Fibroblast of lung (primary cell): ENCODE results near the gene MTHFD2L. TPM values are rescaled to one million over a fixed set of nuclear protein-coding genes. Genes with fewer than 3 reads are reported as not detected.
A peak's percentile ranks its signal among the peaks of the same experiment; 100 is the strongest.

Source experiments
- DNase-seq, 2 donors: peaks; one replicate each; pipeline versions ENCODE4 v3.0.0 to v3.0.0-alpha.2; 2010; ENCODE audit warnings: low read depth in 2 of 2
- H2AFZ ChIP-seq: 2 replicates; pipeline ENCODE4 v1.5.1; 2012; ENCODE audit warnings: low read length, control low read depth, inconsistent platforms
- H3K27ac ChIP-seq: 2 replicates; pipeline ENCODE4 v1.5.1; 2011; ENCODE audit warnings: low read length, control low read depth; ENCODE audit not compliant: insufficient read depth
- H3K27me3 ChIP-seq: 2 replicates; pipeline ENCODE4 v1.5.1; 2011; ENCODE audit warnings: mild to moderate bottlenecking, low read length; ENCODE audit not compliant: control insufficient read depth, insufficient read depth
- H3K36me3 ChIP-seq: 2 replicates; pipeline ENCODE4 v1.5.1; 2011; ENCODE audit warnings: low read length; ENCODE audit not compliant: control insufficient read depth, insufficient read depth
- H3K4me1 ChIP-seq: 2 replicates; pipeline ENCODE4 v1.5.1; 2011; ENCODE audit warnings: low read length; ENCODE audit not compliant: control insufficient read depth, insufficient read depth; ENCODE audit errors: extremely low read depth
- H3K4me2 ChIP-seq: 2 replicates; pipeline ENCODE4 v1.5.1; 2011; ENCODE audit warnings: low read length, control low read depth; ENCODE audit not compliant: insufficient read depth; ENCODE audit errors: extremely low read depth
- H3K4me3 ChIP-seq, 4 experiments: fragments of 200-600 bp in 1 of 4; sonication (generic) in 1 of 4; replicated peaks in 1 of 4; 2 replicates each; pipeline ENCODE4 v1.5.1; 2011 to 2016; ENCODE audit warnings: low read length in 4 of 4, low read depth in 3 of 4, mild to moderate bottlenecking in 3 of 4, control low read depth in 2 of 4, inconsistent platforms in 1 of 4, mixed read lengths in 1 of 4; ENCODE audit not compliant: insufficient read depth in 1 of 4; ENCODE audit errors: control extremely low read depth in 1 of 4
- H3K79me2 ChIP-seq: 2 replicates; pipeline ENCODE4 v1.5.1; 2012; ENCODE audit warnings: mild to moderate bottlenecking, low read length, inconsistent platforms; ENCODE audit not compliant: control insufficient read depth, insufficient read depth
- H3K9ac ChIP-seq: 2 replicates; pipeline ENCODE4 v1.5.1; 2011; ENCODE audit warnings: mild to moderate bottlenecking, low read length, control low read depth; ENCODE audit not compliant: insufficient read depth
- H3K9me3 ChIP-seq: 2 replicates; pipeline ENCODE4 v1.5.1; 2012; ENCODE audit warnings: low read depth, low read length; ENCODE audit not compliant: control insufficient read depth, insufficient read depth
- H4K20me1 ChIP-seq: 2 replicates; pipeline ENCODE4 v1.5.1; 2011; ENCODE audit warnings: low read length; ENCODE audit not compliant: control insufficient read depth, insufficient read depth; ENCODE audit errors: extremely low read depth
- CTCF ChIP-seq, 2 donors: IDR thresholded peaks in 1 of 2; conservative IDR thresholded peaks in 1 of 2; 1 replicate in 1 of 2; 2 replicates in 1 of 2; pipeline ENCODE4 v1.5.1; 2011 to 2012; ENCODE audit warnings: low read length in 2 of 2, control low read depth in 1 of 2, inconsistent platforms in 1 of 2, low read depth in 1 of 2, mild to moderate bottlenecking in 1 of 2
- EZH2 ChIP-seq: IDR thresholded peaks from 2 replicates; pipeline ENCODE4 v1.5.1; 2012; ENCODE audit warnings: low read length, control low read depth, mild to moderate bottlenecking; ENCODE audit errors: missing control alignments
- polyA plus RNA-seq, 2 donors: library from polyadenylated mRNA; depleted of rRNA in 1 of 2; stranded (reverse) in 1 of 2; unstranded in 1 of 2; fragments of >200 nt; gene quantifications; 2 replicates each; pipeline ENCODE4 v1.2.1, GENCODE V29; 2011 to 2012; ENCODE audit warnings: missing spikeins in 1 of 2
- total RNA-seq: library from RNA; depleted of rRNA; stranded (reverse); fragments of >200 nt; gene quantifications from 2 replicates; pipeline ENCODE4 v1.2.1, GENCODE V29; 2014

MTHFD2L gene
- total and polyA plus RNA-seq, 2 donors (not counting 1 experiment from before 2014, with no cell fraction given): 4.4 to 13.0 TPM

DNA sequence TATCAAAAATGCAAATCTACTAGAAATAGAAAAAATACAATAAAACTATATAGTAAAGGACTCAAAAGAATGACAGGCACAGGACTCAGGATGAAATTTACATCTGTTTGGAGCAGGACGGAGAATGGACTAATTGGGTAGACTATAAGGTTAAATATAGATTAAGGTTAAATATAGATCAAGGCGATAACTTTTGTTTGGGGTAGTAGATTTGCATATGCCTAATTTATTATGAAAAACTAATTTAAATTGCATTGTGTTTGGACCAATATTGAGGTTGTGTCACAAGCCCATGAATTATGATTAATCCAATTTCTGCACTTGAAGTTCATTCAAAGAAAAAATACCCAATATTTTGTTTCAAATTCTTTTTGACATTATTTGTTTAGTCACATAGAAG, 31.0 kb downstream of the MTHFD2L start:
- TF ChIP-seq EZH2 (no peak), CTCF (conservative IDR thresholded peaks at IDR 0.05 in 1 of 2, IDR thresholded peaks at IDR 0.05 in 1 of 2; ENCODE audit: low read depth in 1 of 2, low read length in 2 of 2) (no peak)
- no peaks in the 10 kb centered on the region for H4K20me1 ChIP-seq

DNA sequence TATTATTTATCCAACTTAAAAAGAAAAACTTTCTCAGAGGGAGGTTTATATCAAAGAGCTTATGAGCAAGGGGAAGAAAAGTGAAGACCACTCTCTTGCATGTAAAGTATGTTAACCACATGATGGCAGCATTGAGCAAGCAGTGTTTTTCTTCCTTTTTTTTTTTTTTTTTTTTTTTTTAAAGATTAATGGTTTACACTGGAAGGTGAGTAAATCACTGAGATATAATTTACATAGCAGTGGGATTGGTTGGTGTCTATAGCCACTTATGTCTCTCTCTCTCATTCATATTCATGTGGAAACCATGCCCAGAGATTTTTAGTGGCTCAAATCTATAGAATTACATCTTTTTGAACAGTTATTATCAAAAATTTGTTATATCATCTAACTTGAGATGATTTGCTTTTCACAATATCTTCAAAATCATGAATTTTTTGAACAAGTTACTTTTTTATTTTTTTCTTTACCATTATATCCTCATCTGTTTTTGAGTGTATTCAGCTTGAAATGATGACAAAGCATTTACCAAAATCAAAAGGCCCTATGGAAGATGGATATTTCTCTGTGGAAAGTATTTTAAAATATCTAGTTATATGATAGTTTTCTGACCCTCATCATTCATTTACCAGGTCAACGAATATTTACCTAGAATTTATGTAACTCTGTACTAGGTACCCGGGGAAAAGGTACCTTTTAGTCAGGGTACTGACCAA, 31.6 kb downstream of the MTHFD2L start:
- Histone ChIP-seq H3K79me2 (no peaks in the 10 kb centered on the region), H3K4me2 (no peak overlapping the region), H3K4me3 (no peak overlapping the region), H2AFZ (no peak overlapping the region), H3K27ac (no peak overlapping the region), H3K4me1 (no peaks in the 10 kb centered on the region), H3K9me3 (no peaks in the 10 kb centered on the region), H3K36me3 (no peaks in the 10 kb centered on the region), H3K9ac (no peak overlapping the region), H3K27me3 (no peaks in the 10 kb centered on the region), H4K20me1 (no peaks in the 10 kb centered on the region)
- TF ChIP-seq EZH2 (no peak), CTCF (conservative IDR thresholded peaks at IDR 0.05 in 1 of 2, IDR thresholded peaks at IDR 0.05 in 1 of 2; ENCODE audit: low read depth in 1 of 2, low read length in 2 of 2) (peak; percentile 57 to 69)
- DNase-seq: peak; percentile 58 to 75

More for the DNA sequence above, 31.0 kb downstream of the MTHFD2L start:
- Histone ChIP-seq H3K4me1 (no peaks in the 10 kb centered on the region), H3K9ac (no peak overlapping the region), H3K27me3 (no peaks in the 10 kb centered on the region), H3K27ac (no peak overlapping the region), H2AFZ (no peak overlapping the region), H3K4me3 (no peak overlapping the region), H3K36me3 (no peaks in the 10 kb centered on the region), H3K9me3 (no peaks in the 10 kb centered on the region), H3K4me2 (no peak overlapping the region), H3K79me2 (no peaks in the 10 kb centered on the region)
- no peak for DNase-seq

DNA sequence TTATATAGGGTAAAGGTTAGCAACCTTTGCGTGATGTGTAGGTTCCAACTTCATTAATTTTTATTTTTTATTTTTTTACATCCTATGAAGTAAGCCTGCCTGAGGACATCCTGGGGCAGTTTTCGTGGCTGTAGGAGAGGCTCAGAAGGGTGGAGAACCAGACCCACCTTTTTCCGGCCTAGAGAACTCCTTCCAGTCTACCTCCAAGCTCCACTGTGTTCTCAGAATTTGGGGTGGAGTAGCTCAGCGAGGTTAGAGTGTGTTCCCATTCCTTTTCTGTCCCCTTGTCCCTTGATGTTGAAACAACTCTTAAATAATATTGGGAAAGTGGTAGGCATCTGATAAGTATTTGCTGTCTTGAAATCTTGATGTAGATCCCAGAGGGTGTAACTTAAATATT, 32.4 kb downstream of the MTHFD2L start:
- no peaks in the 10 kb centered on the region for H3K4me1 ChIP-seq
- no peaks in the 10 kb centered on the region for H4K20me1 ChIP-seq
- no peaks in the 10 kb centered on the region for H3K27me3 ChIP-seq
- no peak for TF ChIP-seq CTCF (conservative IDR thresholded peaks at IDR 0.05 in 1 of 2, IDR thresholded peaks at IDR 0.05 in 1 of 2; ENCODE audit: low read depth in 1 of 2, low read length in 2 of 2)
- no peak for TF ChIP-seq EZH2
- H3K79me2 ChIP-seq: no peaks in the 10 kb centered on the region
- no peak overlapping the region for H2AFZ ChIP-seq
- H3K9ac ChIP-seq: no peak overlapping the region
- H3K4me3 ChIP-seq: no peak overlapping the region
- no peaks in the 10 kb centered on the region for H3K9me3 ChIP-seq
- H3K27ac ChIP-seq: no peak overlapping the region
- H3K4me2 ChIP-seq: no peak overlapping the region
- H3K36me3 ChIP-seq: no peaks in the 10 kb centered on the region
- no peak for DNase-seq
